Measurements from ENCODE around the gene NPAS4.

DNA sequence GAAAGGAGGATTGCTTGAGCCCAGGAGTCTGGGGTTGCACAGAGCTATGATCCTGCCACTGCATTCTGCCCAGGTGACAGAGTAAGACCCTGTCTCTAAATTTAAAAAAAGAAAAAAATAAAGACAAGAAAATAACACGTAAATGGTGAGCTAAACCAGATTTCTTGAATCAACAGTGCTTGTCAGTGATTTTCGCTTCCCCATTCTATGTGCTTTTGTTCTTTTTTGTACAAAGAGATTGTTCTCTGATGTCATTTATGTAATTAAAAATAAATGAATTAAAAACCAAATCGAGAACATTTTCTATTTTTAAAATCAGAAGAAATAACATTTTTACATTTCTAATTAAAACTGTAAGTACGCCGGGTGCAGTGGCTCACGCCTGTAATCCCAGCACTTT is 29.5 kb upstream of the NPAS4 start:
- TF ChIP-seq POLR2A (IDR thresholded peaks at IDR 0.05): no peak
- no peak for TF ChIP-seq CTCF (IDR thresholded peaks at IDR 0.05)
- TF ChIP-seq EP300 (IDR thresholded peaks at IDR 0.05): no peak
